ENCODE measurements around the gene ATP2C2.

DNA sequence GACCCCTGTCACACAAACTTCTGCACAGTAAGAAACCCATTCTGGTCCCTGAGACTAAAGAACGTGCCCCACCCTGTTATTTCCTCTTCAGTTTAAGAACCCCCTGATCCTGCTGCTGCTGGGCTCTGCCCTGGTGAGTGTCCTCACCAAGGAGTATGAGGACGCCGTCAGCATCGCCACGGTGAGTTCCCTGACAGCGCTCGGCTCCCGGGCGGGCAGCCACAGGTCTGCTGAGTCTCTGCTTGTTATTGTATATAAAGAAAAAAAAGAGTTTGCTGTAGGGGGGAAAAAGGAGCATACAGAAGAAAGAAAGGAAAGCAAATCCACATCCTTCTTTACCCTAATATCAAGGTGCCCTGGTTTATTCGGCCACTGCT is 40.0 kb downstream of the ATP2C2 start:
- TF ChIP-seq, protein P1, sequence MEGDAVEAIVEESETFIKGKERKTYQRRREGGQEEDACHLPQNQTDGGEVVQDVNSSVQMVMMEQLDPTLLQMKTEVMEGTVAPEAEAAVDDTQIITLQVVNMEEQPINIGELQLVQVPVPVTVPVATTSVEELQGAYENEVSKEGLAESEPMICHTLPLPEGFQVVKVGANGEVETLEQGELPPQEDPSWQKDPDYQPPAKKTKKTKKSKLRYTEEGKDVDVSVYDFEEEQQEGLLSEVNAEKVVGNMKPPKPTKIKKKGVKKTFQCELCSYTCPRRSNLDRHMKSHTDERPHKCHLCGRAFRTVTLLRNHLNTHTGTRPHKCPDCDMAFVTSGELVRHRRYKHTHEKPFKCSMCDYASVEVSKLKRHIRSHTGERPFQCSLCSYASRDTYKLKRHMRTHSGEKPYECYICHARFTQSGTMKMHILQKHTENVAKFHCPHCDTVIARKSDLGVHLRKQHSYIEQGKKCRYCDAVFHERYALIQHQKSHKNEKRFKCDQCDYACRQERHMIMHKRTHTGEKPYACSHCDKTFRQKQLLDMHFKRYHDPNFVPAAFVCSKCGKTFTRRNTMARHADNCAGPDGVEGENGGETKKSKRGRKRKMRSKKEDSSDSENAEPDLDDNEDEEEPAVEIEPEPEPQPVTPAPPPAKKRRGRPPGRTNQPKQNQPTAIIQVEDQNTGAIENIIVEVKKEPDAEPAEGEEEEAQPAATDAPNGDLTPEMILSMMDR (conservative IDR thresholded peaks at IDR 0.05 in 1 of 2, IDR thresholded peaks at IDR 0.05 in 1 of 2; ENCODE audit: low read depth in 1 of 2, low read length in 2 of 2): no peak
- TF ChIP-seq EZH2 (IDR thresholded peaks at IDR 0.05; ENCODE audit: low read length, missing control alignments): no peak

Data from fibroblast of lung (primary cell).